NB4 (cell line): ENCODE measurements around the gene SLC4A3.

Experiments
- CTCF ChIP-seq: IDR thresholded peaks from one replicate; pipeline ENCODE4 v1.5.1; 2012; ENCODE audit warnings: low read depth, low read length
- MAX ChIP-seq: IDR thresholded peaks from 2 replicates; pipeline ENCODE4 v1.6.1; 2011; ENCODE audit warnings: low read depth, low read length
- MYC ChIP-seq: IDR thresholded peaks from 2 replicates; pipeline ENCODE4 v1.6.1; 2011; ENCODE audit warnings: low read depth, low read length
- POLR2A ChIP-seq: IDR thresholded peaks from 2 replicates; pipeline ENCODE4 v1.6.1; 2011; ENCODE audit warnings: mild to moderate bottlenecking; ENCODE audit not compliant: insufficient read length; ENCODE audit errors: extremely low read depth

GRCh38 chr2:219614076-219614860 lies 13.2 kb upstream of the SLC4A3 start:
- TF ChIP-seq MYC (no peak), MAX (no peak), CTCF (no peak), POLR2A (no peak)
